Stomach (tissue), 9 donors: ENCODE results near the gene GUF1. TPM values are rescaled to one million over a fixed set of nuclear protein-coding genes. Genes with fewer than 3 reads are reported as not detected.

Source experiments
- DNase-seq, 2 donors: peaks; one replicate each; pipeline versions ENCODE4 v3.0.0 to v3.0.0-alpha.2; 2013 to 2019
- H3K27ac ChIP-seq, 5 donors: fragments of 200-600 bp in 4 of 5; sonication (generic) in 4 of 5; one replicate each; pipeline ENCODE4 v1.5.1; 2013 to 2019; ENCODE audit warnings: mild to moderate bottlenecking in 1 of 5, moderate library complexity in 1 of 5
- H3K27me3 ChIP-seq, 3 donors: fragments of 200-600 bp; sonication (generic); one replicate each; pipeline ENCODE4 v1.5.1; 2017 to 2019; ENCODE audit warnings: mixed run types in 1 of 3
- H3K36me3 ChIP-seq, 4 donors: fragments of 200-600 bp; sonication (generic); 1 replicate in 3 of 4; 2 replicates in 1 of 4; pipeline ENCODE4 v1.5.1; 2016 to 2019
- H3K4me1 ChIP-seq, 4 donors: fragments of 200-600 bp; sonication (generic); one replicate each; pipeline ENCODE4 v1.5.1; 2016 to 2019
- H3K4me3 ChIP-seq, 4 donors: fragments of 200-600 bp; sonication (generic) in 3 of 4; one replicate each; pipeline ENCODE4 v1.5.1; 2016 to 2019; ENCODE audit warnings: mild to moderate bottlenecking in 1 of 4
- H3K9me3 ChIP-seq, 4 donors: fragments of 200-600 bp; sonication (generic); one replicate each; pipeline ENCODE4 v1.5.1; 2016 to 2019
- CTCF ChIP-seq, 7 experiments: fragments of 450-650 bp in 4 of 7; fragments of 200-600 bp in 3 of 7; sonication (generic) in 3 of 7; IDR thresholded peaks; one replicate each; pipeline ENCODE4 v1.5.1; 2016 to 2019; ENCODE audit warnings: antibody characterized with exemption in 7 of 7, control low read depth in 2 of 7, mild to moderate bottlenecking in 1 of 7
- EP300 ChIP-seq: sonication (generic); formaldehyde crosslinking; IDR thresholded peaks from one replicate; pipeline ENCODE4 v1.6.1; 2017; ENCODE audit warnings: antibody characterized with exemption
- POLR2A ChIP-seq, 4 donors: fragments of 450-650 bp; IDR thresholded peaks; one replicate each; pipeline ENCODE4 v1.6.1; 2016; ENCODE audit warnings: antibody characterized with exemption in 4 of 4, control low read depth in 2 of 4, mild to moderate bottlenecking in 1 of 4, moderate library complexity in 1 of 4
- POLR2AphosphoS5 ChIP-seq, 3 donors: sonication (generic); formaldehyde crosslinking; IDR thresholded peaks; one replicate each; pipeline ENCODE4 v1.6.1; 2016; ENCODE audit warnings: antibody characterized with exemption in 3 of 3
- WGBS, 5 donors: extraction: QIAGEN DNeasy Blood & Tissue Kit in 3 of 5; methylation state at CpG; one replicate each; pipeline versions ENCODE4 v1.1.5 to v1.1.7; 2013 to 2018; 5-methylcytosine and 5-hydroxymethylcytosine counted together
- intact Hi-C: fragments of 100-400 bp; cut with DNase I; formaldehyde crosslinking; loops from one replicate; pipeline ENCODE4 v1.15.1; 2023; ENCODE audit warnings: low total_unique reads
- polyA plus RNA-seq, 3 donors: library from polyadenylated mRNA; stranded (reverse); fragments of 200-250 nt; gene quantifications; one replicate each; pipeline ENCODE4 v1.2.3, GENCODE V29; 2013
- total RNA-seq, 5 donors: library from RNA; depleted of rRNA; stranded (reverse); fragments of >200 nt; gene quantifications; one replicate each; pipeline versions ENCODE4 v1.1.0 to v1.2.3, GENCODE V29; 2014 to 2016
- donor health status: healthy with polysubstance abuse.
- donor health status: Bipolar disorder and iron deficiency.
- donor health status: healthy.

GUF1 gene
- total and polyA plus RNA-seq, 8 donors, result 2.3 to 32.1 (median 10.8) TPM

DNA sequence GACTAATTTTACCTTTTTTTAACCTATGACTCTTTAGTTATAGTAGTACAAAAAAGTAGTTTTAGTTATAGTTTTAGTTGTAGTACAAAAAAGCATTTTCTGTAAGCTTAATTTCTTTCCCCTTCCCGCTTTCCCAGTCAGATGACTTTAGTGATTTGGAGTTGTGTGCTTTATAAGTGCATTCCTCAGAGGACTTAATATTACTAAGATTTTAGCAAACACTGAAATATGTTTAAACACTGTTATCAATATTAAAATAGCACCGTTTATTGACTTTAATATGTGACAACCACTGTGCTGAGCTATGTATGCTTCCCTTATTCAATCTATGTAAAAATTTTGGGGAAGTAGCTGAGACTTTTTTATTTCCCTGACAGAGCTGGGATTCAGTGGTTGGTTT, 22.8 kb downstream of the GUF1 start:
- Histone ChIP-seq H3K4me3 (no peak overlapping the region), H3K4me1 (peaks cover 3 to 17% (median 8%) of the 10 kb centered on the region in 4 donors), H3K27ac (peak overlapping the region in 1 of 5 donors; percentile 44), H3K9me3 (no peaks in the 10 kb centered on the region), H3K36me3 (peaks cover 14 to 84% (median 73%) of the 10 kb centered on the region in 4 donors), H3K27me3 (no peaks in the 10 kb centered on the region)
- 32 to 61% (median 51%) methylated on average over 2 of the region's 2 CpGs for WGBS, 5 donors
- DNase-seq, result no peak
- intact Hi-C loops, result no loop called here
- no peak for TF ChIP-seq POLR2A (IDR thresholded peaks at IDR 0.05)
- no peak for TF ChIP-seq EP300
- TF ChIP-seq POLR2AphosphoS5 (IDR thresholded peaks at IDR 0.05), result no peak
- TF ChIP-seq CTCF (IDR thresholded peaks at IDR 0.05), result no peak

- 77 to 86% (median 80%) methylated on average over 4 of the region's 4 CpGs for WGBS, 5 donors
- intact Hi-C loops, result no loop called here
These were observed 26.5 kb downstream of the GUF1 start for GRCh38 chr4:44704673-44705072.

GRCh38 chr4:44713125-44713524, 34.9 kb downstream of the GUF1 start:
- Histone ChIP-seq H3K36me3 (peaks cover 0 to 16% (median 5%) of the 10 kb centered on the region in 4 donors), H3K4me3 (no peak overlapping the region), H3K27ac (no peak overlapping the region), H3K9me3 (no peaks in the 10 kb centered on the region), H3K4me1 (peaks cover 0 to 26% (median 8%) of the 10 kb centered on the region in 4 donors), H3K27me3 (no peaks in the 10 kb centered on the region)
- WGBS, 5 donors, result 89 to 100% (median 100%) methylated on average over 1 of the region's 1 CpG
- intact Hi-C loops, result no loop called here
- TF ChIP-seq POLR2AphosphoS5 (IDR thresholded peaks at IDR 0.05) (no peak), POLR2A (IDR thresholded peaks at IDR 0.05) (no peak), CTCF (IDR thresholded peaks at IDR 0.05) (no peak), EP300 (no peak)
- DNase-seq, result no peak

More at GRCh38 chr4:44704673-44705072, 26.5 kb downstream of the GUF1 start:
- peaks cover 3 to 17% (median 8%) of the 10 kb centered on the region in 4 donors for H3K4me1 ChIP-seq
- H3K4me3 ChIP-seq, result no peak overlapping the region
- no peaks in the 10 kb centered on the region for H3K9me3 ChIP-seq
- H3K27me3 ChIP-seq, result no peaks in the 10 kb centered on the region
- DNase-seq, result no peak
- TF ChIP-seq EP300, result no peak
- no peak for TF ChIP-seq POLR2AphosphoS5 (IDR thresholded peaks at IDR 0.05)
- no peak for TF ChIP-seq CTCF (IDR thresholded peaks at IDR 0.05)
- TF ChIP-seq POLR2A (IDR thresholded peaks at IDR 0.05), result no peak
- peaks cover 0 to 72% (median 54%) of the 10 kb centered on the region in 4 donors for H3K36me3 ChIP-seq
- H3K27ac ChIP-seq, result no peak overlapping the region

DNA sequence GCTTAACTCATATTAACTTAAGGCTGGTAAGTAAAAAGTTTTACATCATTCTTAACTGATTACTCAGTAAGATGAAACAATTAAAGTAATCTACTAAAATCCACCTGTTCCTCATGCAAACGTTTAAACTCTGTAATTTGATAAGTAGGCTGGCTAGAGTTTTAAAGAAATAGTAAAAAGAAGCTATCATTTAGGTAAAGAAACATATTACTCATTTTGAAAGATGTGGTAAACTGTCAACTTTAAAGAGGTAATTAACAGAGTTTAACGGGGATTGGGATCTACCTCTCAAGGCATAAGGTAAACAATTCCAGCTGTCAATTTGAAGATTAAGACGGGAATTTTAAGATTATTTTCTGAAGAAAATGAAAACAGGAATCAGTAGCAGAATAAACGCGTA, 38.4 kb downstream of the GUF1 start:
- no peak for TF ChIP-seq EP300
- no peak for TF ChIP-seq POLR2AphosphoS5 (IDR thresholded peaks at IDR 0.05)
- TF ChIP-seq CTCF (IDR thresholded peaks at IDR 0.05), result no peak
- no peak for TF ChIP-seq POLR2A (IDR thresholded peaks at IDR 0.05)
- Histone ChIP-seq H3K4me1 (peaks cover 0 to 26% (median 10%) of the 10 kb centered on the region in 4 donors), H3K9me3 (no peaks in the 10 kb centered on the region), H3K36me3 (peaks cover 0 to 10% (median 4%) of the 10 kb centered on the region in 4 donors), H3K27ac (no peak overlapping the region), H3K4me3 (no peak overlapping the region), H3K27me3 (no peaks in the 10 kb centered on the region)
- intact Hi-C loops, result no loop called here
- WGBS, 5 donors, result 41 to 58% (median 53%) methylated on average over 5 of the region's 5 CpGs
- DNase-seq, result no peak
